ENCODE data around the gene PSMF1. TPM values are rescaled to one million over a fixed set of nuclear protein-coding genes. Genes with fewer than 3 reads are reported as not detected.
A peak's percentile ranks its signal among the peaks of the same experiment; 100 is the strongest.

PSMF1 gene
- total RNA-seq, 4 donors from 2014 or later: 44.6 to 167 (median 67.8) TPM

DNA sequence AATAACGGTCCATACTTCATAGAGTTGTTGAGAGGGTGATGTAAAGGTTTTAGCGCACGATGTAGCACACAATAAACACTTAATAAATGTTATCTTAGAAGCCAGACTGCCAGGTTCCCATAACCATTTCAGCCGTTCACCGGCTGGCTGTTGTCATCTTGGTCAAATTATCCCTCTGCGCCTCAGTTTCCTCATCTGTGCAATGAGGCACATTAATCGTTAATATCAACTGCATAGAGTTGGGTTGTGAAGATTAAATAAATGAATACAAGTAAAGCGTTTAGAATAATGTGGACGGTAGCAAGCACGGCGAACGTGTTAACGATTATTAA is 432 bp upstream of the PSMF1 start:
- Histone ChIP-seq H3K9me3 (no peaks in the 10 kb centered on the region), H3K27ac (peak overlapping the region; percentile 77 to 88 (median 82)), H3K27me3 (no peaks in the 10 kb centered on the region), H3K4me3 (peak overlapping the region; percentile 67 to 99 (median 86)), H3K4me1 (peaks cover 0 to 45% (median 17%) of the 10 kb centered on the region in 4 donors), H3K36me3 (no peaks in the 10 kb centered on the region)
- DNase-seq: no peak
- TF ChIP-seq, protein P1, sequence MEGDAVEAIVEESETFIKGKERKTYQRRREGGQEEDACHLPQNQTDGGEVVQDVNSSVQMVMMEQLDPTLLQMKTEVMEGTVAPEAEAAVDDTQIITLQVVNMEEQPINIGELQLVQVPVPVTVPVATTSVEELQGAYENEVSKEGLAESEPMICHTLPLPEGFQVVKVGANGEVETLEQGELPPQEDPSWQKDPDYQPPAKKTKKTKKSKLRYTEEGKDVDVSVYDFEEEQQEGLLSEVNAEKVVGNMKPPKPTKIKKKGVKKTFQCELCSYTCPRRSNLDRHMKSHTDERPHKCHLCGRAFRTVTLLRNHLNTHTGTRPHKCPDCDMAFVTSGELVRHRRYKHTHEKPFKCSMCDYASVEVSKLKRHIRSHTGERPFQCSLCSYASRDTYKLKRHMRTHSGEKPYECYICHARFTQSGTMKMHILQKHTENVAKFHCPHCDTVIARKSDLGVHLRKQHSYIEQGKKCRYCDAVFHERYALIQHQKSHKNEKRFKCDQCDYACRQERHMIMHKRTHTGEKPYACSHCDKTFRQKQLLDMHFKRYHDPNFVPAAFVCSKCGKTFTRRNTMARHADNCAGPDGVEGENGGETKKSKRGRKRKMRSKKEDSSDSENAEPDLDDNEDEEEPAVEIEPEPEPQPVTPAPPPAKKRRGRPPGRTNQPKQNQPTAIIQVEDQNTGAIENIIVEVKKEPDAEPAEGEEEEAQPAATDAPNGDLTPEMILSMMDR (IDR thresholded peaks at IDR 0.05): no peak
- no peak for TF ChIP-seq POLR2A (IDR thresholded peaks at IDR 0.05)

DNA sequence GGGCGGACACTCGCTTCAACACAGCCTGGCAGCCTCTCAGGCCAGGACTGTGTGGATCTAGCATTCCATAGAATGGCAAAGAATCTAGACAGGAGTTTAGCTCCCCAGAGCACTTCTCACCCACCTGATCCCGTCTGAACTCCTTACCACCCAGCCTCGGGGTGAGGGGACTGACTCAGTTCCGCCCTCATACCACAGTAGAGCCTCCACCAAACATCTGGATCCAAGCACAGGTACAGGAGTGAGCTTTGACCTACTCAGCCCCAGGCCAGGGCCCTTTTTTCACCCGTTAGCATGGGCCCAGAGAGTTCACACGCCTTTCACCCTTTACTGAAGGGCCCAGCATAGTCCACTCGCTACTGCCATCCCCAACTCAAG is 715 bp downstream of the PSMF1 start:
- Histone ChIP-seq H3K36me3 (no peaks in the 10 kb centered on the region), H3K4me3 (peak overlapping the region; percentile 67 to 99 (median 86)), H3K4me1 (peaks cover 0 to 49% (median 17%) of the 10 kb centered on the region in 4 donors), H3K9me3 (no peaks in the 10 kb centered on the region), H3K27me3 (no peaks in the 10 kb centered on the region), H3K27ac (peak overlapping the region; percentile 77 to 88 (median 82))
- no peak for DNase-seq
- TF ChIP-seq, protein P1 (IDR thresholded peaks at IDR 0.05): no peak
- no peak for TF ChIP-seq POLR2A (IDR thresholded peaks at IDR 0.05)

DNA sequence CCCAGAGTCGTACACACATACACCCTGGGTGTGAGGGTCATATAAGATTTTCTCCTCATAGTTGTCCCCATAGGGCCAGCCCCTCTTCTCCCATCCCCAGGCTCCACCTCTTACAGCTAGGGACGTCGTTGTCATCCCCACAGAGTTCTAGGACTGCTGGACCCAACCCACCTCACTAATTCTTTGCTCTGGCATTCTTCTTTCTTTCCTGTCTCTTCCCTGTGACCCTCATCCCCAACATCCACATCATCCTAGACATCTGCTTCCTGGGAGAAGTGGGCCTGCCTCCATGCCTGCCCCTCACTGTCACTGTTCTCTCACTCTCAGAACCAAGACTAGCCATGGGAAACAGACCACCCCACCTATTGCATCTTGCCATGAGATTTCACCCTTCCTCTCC is 1.1 kb downstream of the PSMF1 start:
- no peak for TF ChIP-seq POLR2A (IDR thresholded peaks at IDR 0.05)
- TF ChIP-seq, protein P1 (IDR thresholded peaks at IDR 0.05): no peak
- Histone ChIP-seq H3K4me1 (peaks cover 0 to 49% (median 17%) of the 10 kb centered on the region in 4 donors), H3K27me3 (no peaks in the 10 kb centered on the region), H3K4me3 (peak overlapping the region; percentile 67 to 99 (median 86)), H3K27ac (peak overlapping the region in 3 of 4 donors; percentile 77 to 88 (median 82)), H3K36me3 (no peaks in the 10 kb centered on the region), H3K9me3 (no peaks in the 10 kb centered on the region)
- DNase-seq: no peak

DNA sequence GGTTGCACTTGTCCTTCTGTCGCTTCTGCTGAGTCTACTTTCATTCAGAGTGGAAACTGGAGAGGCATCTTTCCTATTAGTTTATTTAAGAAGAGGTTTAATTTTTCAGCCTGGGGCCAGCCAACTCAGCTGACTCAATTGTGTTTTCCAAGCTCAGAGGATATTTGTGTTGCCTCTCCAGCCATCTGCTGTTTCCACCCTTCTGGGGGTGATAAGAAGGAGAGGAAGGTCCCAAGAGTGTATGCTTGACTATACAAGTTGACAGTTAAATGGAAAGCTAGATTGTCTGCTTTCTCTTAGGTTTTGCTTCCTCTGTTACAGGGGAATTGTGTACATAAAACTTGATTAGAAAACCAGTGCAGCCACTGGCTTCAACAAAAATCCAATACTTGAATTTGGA is 3.0 kb downstream of the PSMF1 start:
- Histone ChIP-seq H3K4me1 (peaks cover 0 to 49% (median 17%) of the 10 kb centered on the region in 4 donors), H3K4me3 (no peak overlapping the region), H3K36me3 (peaks cover 0 to 11% (median 0%) of the 10 kb centered on the region in 3 donors), H3K9me3 (no peaks in the 10 kb centered on the region), H3K27ac (peak overlapping the region in 2 of 4 donors; percentile 21 to 29), H3K27me3 (no peaks in the 10 kb centered on the region)
- no peak for DNase-seq
- TF ChIP-seq POLR2A (IDR thresholded peaks at IDR 0.05): no peak
- TF ChIP-seq, protein P1 (IDR thresholded peaks at IDR 0.05): no peak

DNA sequence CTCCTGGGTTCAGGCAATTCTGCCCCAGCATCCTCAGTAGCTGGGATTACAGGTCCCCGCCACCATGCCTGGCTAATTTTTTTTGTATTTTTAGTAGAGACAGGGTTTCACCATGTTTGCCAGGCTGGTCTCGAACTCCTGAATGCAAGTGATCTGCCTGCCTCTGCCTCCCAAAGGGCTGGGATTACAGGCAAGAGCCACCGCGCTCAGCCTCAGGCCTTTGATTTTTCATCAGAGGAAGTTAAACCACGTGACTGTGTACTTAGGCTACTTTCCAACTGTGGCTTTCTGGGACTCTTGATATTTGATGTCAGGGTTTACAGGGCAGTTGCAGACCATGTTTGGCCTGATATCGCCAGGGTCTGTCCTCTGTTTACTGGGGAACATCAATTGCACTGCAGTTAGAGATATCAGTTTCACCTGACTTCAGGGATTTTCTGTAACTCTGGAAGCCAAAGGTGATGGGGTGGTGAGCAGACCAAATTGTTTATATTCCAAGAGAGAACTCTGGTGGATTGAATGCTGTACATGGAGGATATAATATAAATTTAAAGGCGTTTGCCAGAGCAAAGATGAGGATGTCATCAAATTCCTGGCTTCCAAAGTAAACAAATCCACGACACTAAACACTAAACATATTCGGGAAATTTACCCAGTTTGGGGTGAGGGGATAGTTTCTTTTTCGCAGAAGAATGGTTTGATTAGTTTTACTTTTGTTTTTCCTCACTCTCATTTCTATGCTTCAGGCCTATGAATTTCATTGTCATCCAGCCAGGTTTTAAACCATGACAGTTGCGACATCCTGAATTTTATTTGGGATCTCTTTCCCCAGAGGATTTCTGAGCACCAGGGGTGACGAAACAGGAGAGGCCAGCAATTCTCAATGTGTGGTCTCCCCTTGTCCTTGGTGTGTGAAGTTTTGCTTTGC is 4.2 kb downstream of the PSMF1 start:
- Histone ChIP-seq H3K4me1 (peaks cover 0 to 46% (median 17%) of the 10 kb centered on the region in 4 donors), H3K4me3 (peak overlapping the region in 1 of 4 donors; percentile 15), H3K27me3 (no peaks in the 10 kb centered on the region), H3K36me3 (peaks cover 0 to 23% (median 0%) of the 10 kb centered on the region in 3 donors), H3K9me3 (no peaks in the 10 kb centered on the region), H3K27ac (peak overlapping the region; percentile 21 to 61 (median 40))
- DNase-seq: peak in 1 of 3 donors; percentile 54
- TF ChIP-seq POLR2A (IDR thresholded peaks at IDR 0.05): no peak
- TF ChIP-seq, protein P1 (IDR thresholded peaks at IDR 0.05): no peak

All from Peyer's patch (tissue), 4 donors.